Mammary epithelial cell (primary cell): ENCODE results near the gene PLAAT3.
"Not testable (repeated sequence)": the region's sequence is repeated elsewhere in the genome, so short reads cannot be mapped to it uniquely, and the experiment has no call there.

Experiments
- CTCF ChIP-seq, 2 donors: IDR thresholded peaks in 1 of 2; conservative IDR thresholded peaks in 1 of 2; 2 replicates each; pipeline ENCODE4 v1.5.1; 2011 to 2012; ENCODE audit warnings: inconsistent platforms in 2 of 2, low read length in 2 of 2, mild to moderate bottlenecking in 2 of 2, control low read depth in 1 of 2, low read depth in 1 of 2; ENCODE audit not compliant: insufficient read depth in 1 of 2; ENCODE audit errors: extremely low read depth in 1 of 2
- EZH2 ChIP-seq: IDR thresholded peaks from 2 replicates; pipeline ENCODE4 v1.6.1; 2012; ENCODE audit warnings: low read length, inconsistent platforms, borderline replicate concordance

GRCh38 chr11:63617686-63618085 is 3.5 kb upstream of the PLAAT3 start:
- not testable (repeated sequence) for TF ChIP-seq CTCF (conservative IDR thresholded peaks at IDR 0.05 in 1 of 2, IDR thresholded peaks at IDR 0.05 in 1 of 2; ENCODE audit: extremely low read depth in 1 of 2, insufficient read depth in 1 of 2, low read depth in 1 of 2, low read length in 2 of 2); EZH2
